ENCODE results near the gene ZNF780A. TPM values are rescaled to one million over a fixed set of nuclear protein-coding genes. Genes with fewer than 3 reads are reported as not detected.
"Not testable (repeated sequence)": the region's sequence is repeated elsewhere in the genome, so short reads cannot be mapped to it uniquely, and the experiment has no call there.

ZNF780A gene
- total and polyA plus RNA-seq, 5 donors: 10.2 to 18.5 (median 12.2) TPM

GRCh38 chr19:40053491-40053890 lies 37.3 kb downstream of the ZNF780A start:
- ATAC-seq (no peak), DNase-seq (no peak)
- peaks cover 2% of the 10 kb centered on the region for H3K4me1 ChIP-seq (ENCODE audit: control insufficient read depth, insufficient read depth, low read length)
- no peak overlapping the region for H3K27ac ChIP-seq (ENCODE audit: low read length)
- whole genome bisulfite sequencing: 99% methylated on average over 2 of the region's 2 CpGs
- no peaks in the 10 kb centered on the region for H3K9me3 ChIP-seq (ENCODE audit: control insufficient read depth, low read length)
- no peak overlapping the region for H3K4me3 ChIP-seq (ENCODE audit: low read length)
- H3K27me3 ChIP-seq (ENCODE audit: control insufficient read depth, insufficient read depth): no peaks in the 10 kb centered on the region
- intact Hi-C loops (cut with DNase I): loop anchor here in 1 of 4 donors (10.0 kb wide), 1 partner anchor 79 kb away; the partner anchor contains the start of gene PSMC4

- H3K27ac ChIP-seq (ENCODE audit: low read length); H3K9me3 ChIP-seq (ENCODE audit: control insufficient read depth, low read length); H3K27me3 ChIP-seq (ENCODE audit: control insufficient read depth, insufficient read depth); H3K4me3 ChIP-seq (ENCODE audit: low read length); ATAC-seq; intact Hi-C loops (cut with DNase I); DNase-seq; H3K4me1 ChIP-seq (ENCODE audit: control insufficient read depth, insufficient read depth, low read length): not testable (repeated sequence)
- WGBS: 100% methylated on average over 1 of the region's 1 CpG
Measured at GRCh38 chr19:40041718-40042117, 49.0 kb downstream of the ZNF780A start.

- H3K4me1 ChIP-seq (ENCODE audit: control insufficient read depth, insufficient read depth, low read length); H3K27ac ChIP-seq (ENCODE audit: low read length); DNase-seq; H3K4me3 ChIP-seq (ENCODE audit: low read length); ATAC-seq; H3K27me3 ChIP-seq (ENCODE audit: control insufficient read depth, insufficient read depth); H3K9me3 ChIP-seq (ENCODE audit: control insufficient read depth, low read length); intact Hi-C loops (cut with DNase I): not testable (repeated sequence)
- WGBS: 96% methylated on average over 3 of the region's 3 CpGs
Measured at GRCh38 chr19:40038047-40038446, 52.7 kb downstream of the ZNF780A start.

GRCh38 chr19:40035996-40036395 lies 54.7 kb downstream of the ZNF780A start:
- DNase-seq (no peak), ATAC-seq (no peak)
- intact Hi-C loops (cut with DNase I): no loop called here
- 95% methylated on average over 4 of the region's 4 CpGs for WGBS
- H3K4me1 ChIP-seq (ENCODE audit: control insufficient read depth, insufficient read depth, low read length): no peaks in the 10 kb centered on the region
- H3K4me3 ChIP-seq (ENCODE audit: low read length): no peak overlapping the region
- no peak overlapping the region for H3K27ac ChIP-seq (ENCODE audit: low read length)
- peaks cover 3% of the 10 kb centered on the region for H3K9me3 ChIP-seq (ENCODE audit: control insufficient read depth, low read length)
- H3K27me3 ChIP-seq (ENCODE audit: control insufficient read depth, insufficient read depth): no peaks in the 10 kb centered on the region

GRCh38 chr19:40033989-40034560 lies 56.7 kb downstream of the ZNF780A start:
- WGBS: 99% methylated on average over 2 of the region's 2 CpGs
- Histone ChIP-seq H3K4me3 (ENCODE audit: low read length) (no peak overlapping the region), H3K4me1 (ENCODE audit: control insufficient read depth, insufficient read depth, low read length) (no peaks in the 10 kb centered on the region), H3K27ac (ENCODE audit: low read length) (no peak overlapping the region), H3K9me3 (ENCODE audit: control insufficient read depth, low read length) (peaks cover 4% of the 10 kb centered on the region), H3K27me3 (ENCODE audit: control insufficient read depth, insufficient read depth) (no peaks in the 10 kb centered on the region)
- no peak for DNase-seq
- intact Hi-C loops (cut with DNase I): no loop called here
- ATAC-seq: no peak

- no peak overlapping the region for H3K27ac ChIP-seq (ENCODE audit: low read length)
- 98% methylated on average over 5 of the region's 5 CpGs for WGBS
- H3K9me3 ChIP-seq (ENCODE audit: control insufficient read depth, low read length): peaks cover 18% of the 10 kb centered on the region
- no peak for DNase-seq
- intact Hi-C loops (cut with DNase I): no loop called here
- H3K4me3 ChIP-seq (ENCODE audit: low read length): no peak overlapping the region
- no peaks in the 10 kb centered on the region for H3K4me1 ChIP-seq (ENCODE audit: control insufficient read depth, insufficient read depth, low read length)
- H3K27me3 ChIP-seq (ENCODE audit: control insufficient read depth, insufficient read depth): no peaks in the 10 kb centered on the region
- ATAC-seq: no peak
Measured at GRCh38 chr19:40026597-40026970, 64.2 kb downstream of the ZNF780A start.

- intact Hi-C loops (cut with DNase I): no loop called here
- DNase-seq (no peak), ATAC-seq (no peak)
- WGBS: 96% methylated on average over 4 of the region's 4 CpGs
- H3K27ac ChIP-seq (ENCODE audit: low read length): no peak overlapping the region
- H3K4me3 ChIP-seq (ENCODE audit: low read length): no peak overlapping the region
- H3K4me1 ChIP-seq (ENCODE audit: control insufficient read depth, insufficient read depth, low read length): no peaks in the 10 kb centered on the region
- peaks cover 15% of the 10 kb centered on the region for H3K9me3 ChIP-seq (ENCODE audit: control insufficient read depth, low read length)
- no peaks in the 10 kb centered on the region for H3K27me3 ChIP-seq (ENCODE audit: control insufficient read depth, insufficient read depth)
Measured at GRCh38 chr19:40025938-40026596, 64.7 kb downstream of the ZNF780A start.

GRCh38 chr19:40023969-40024368 lies 66.8 kb downstream of the ZNF780A start:
- Histone ChIP-seq H3K4me3 (ENCODE audit: low read length) (no peak overlapping the region), H3K27me3 (ENCODE audit: control insufficient read depth, insufficient read depth) (no peaks in the 10 kb centered on the region), H3K27ac (ENCODE audit: low read length) (no peak overlapping the region), H3K4me1 (ENCODE audit: control insufficient read depth, insufficient read depth, low read length) (no peaks in the 10 kb centered on the region), H3K9me3 (ENCODE audit: control insufficient read depth, low read length) (peaks cover 14% of the 10 kb centered on the region)
- ATAC-seq (no peak), DNase-seq (no peak)
- intact Hi-C loops (cut with DNase I): no loop called here
- WGBS: 87% methylated on average over 3 of the region's 3 CpGs

Other genes with a start within 250 kb of the ZNF780A start
- gene FBL, start 244.6 kb downstream of the ZNF780A start, total RNA-seq: 10 to 100 TPM; 68.6 to 83.7 (median 80.9) TPM
- gene FBL, start 244.6 kb downstream of the ZNF780A start, polyA plus RNA-seq: 63.6 TPM
- 100 to 1,000 TPM in 1 of 4 donors, 10 to 100 TPM in 2, 1 to 10 TPM in 1; 8.8 to 112 (median 22.3) TPM for gene FCGBP, start 156.3 kb downstream of the ZNF780A start, total RNA-seq
- 2.1 TPM for gene FCGBP, start 156.3 kb downstream of the ZNF780A start, polyA plus RNA-seq
- gene PSMC4, start 119.8 kb downstream of the ZNF780A start, total RNA-seq: 10 to 100 TPM; 66.7 to 82.3 (median 70.6) TPM
- gene PSMC4, start 119.8 kb downstream of the ZNF780A start, polyA plus RNA-seq: 73.6 TPM
- 10 to 100 TPM in 1 of 4 donors, 1 to 10 TPM in 3; 5.8 to 10.8 (median 9.0) TPM for gene ZNF546, start 93.9 kb downstream of the ZNF780A start, total RNA-seq
- 4.4 TPM for gene ZNF546, start 93.9 kb downstream of the ZNF780A start, polyA plus RNA-seq
- 10 to 100 TPM; 29.5 to 35.2 (median 30.9) TPM for gene ZNF780B, start 34.7 kb downstream of the ZNF780A start, total RNA-seq
- 15.3 TPM for gene ZNF780B, start 34.7 kb downstream of the ZNF780A start, polyA plus RNA-seq
- 10 to 100 TPM; 16.9 to 22.6 (median 20.2) TPM for gene MAP3K10, start 100.5 kb upstream of the ZNF780A start, total RNA-seq
- 25.3 TPM for gene MAP3K10, start 100.5 kb upstream of the ZNF780A start, polyA plus RNA-seq
- gene TTC9B, start 127.4 kb upstream of the ZNF780A start, total RNA-seq: not detected
- 0.11 TPM for gene TTC9B, start 127.4 kb upstream of the ZNF780A start, polyA plus RNA-seq
- gene CCNP, start 135.7 kb upstream of the ZNF780A start, total RNA-seq: under 1 TPM; 0.23 to 0.41 (median 0.30) TPM
- gene CCNP, start 135.7 kb upstream of the ZNF780A start, polyA plus RNA-seq: 0.25 TPM
- gene AKT2, start 194.4 kb upstream of the ZNF780A start, total RNA-seq: 100 to 1,000 TPM; 119 to 131 (median 125) TPM
- gene AKT2, start 194.4 kb upstream of the ZNF780A start, polyA plus RNA-seq: 94.9 TPM